Measurements from ENCODE around the gene USP3.

Gene USP3

DNA sequence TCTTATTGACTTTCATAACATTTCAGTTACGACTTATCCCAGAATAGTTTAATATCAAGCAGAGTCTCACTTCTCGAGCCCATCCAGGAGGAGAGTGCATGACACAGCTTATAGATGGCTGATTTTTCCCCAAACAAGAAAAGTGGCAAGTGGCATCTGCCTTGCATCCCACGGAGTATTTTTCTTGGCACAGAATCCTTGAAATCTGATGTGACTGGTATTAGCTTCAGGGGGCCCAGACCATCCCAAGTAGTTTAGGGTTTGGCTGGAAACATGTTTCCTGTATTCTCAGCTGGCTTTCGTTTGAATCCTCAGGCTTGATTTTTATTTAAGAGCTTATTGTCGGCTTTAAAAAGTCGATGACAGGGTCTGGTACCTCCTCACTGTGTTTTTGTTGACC lies 72.0 kb downstream of the USP3 start:
- H2BK12ac ChIP-seq (ENCODE audit: low read length): no peak overlapping the region
- no peak overlapping the region for H2AK5ac ChIP-seq (ENCODE audit: low read length)
- no peak overlapping the region for H4K91ac ChIP-seq (ENCODE audit: low read depth, low read length)
- H3K23ac ChIP-seq (ENCODE audit: low read length): no peak overlapping the region
- no peak overlapping the region for H2BK5ac ChIP-seq (ENCODE audit: low read depth, low read length, poor library complexity)
- no peak overlapping the region for H3K14ac ChIP-seq (ENCODE audit: low read length)
- H3K4me1 ChIP-seq (ENCODE audit: control insufficient read depth in 1 of 2, insufficient read depth in 2 of 2, low read length in 2 of 2): no peaks in the 10 kb centered on the region
- no peak overlapping the region for H3K4me3 ChIP-seq (ENCODE audit: low read depth, low read length)
- H4K12ac ChIP-seq (ENCODE audit: low read depth, low read length): no peak overlapping the region
- H3K36me3 ChIP-seq (ENCODE audit: control insufficient read depth in 1 of 2, insufficient read depth in 2 of 2, low read length in 2 of 2): peaks cover 3 to 5% of the 10 kb centered on the region in 2 experiments
- no peaks in the 10 kb centered on the region for H3K9me3 ChIP-seq (ENCODE audit: insufficient read depth, low read depth, low read length)
- H3K4me2 ChIP-seq (ENCODE audit: low read length): no peak overlapping the region
- no peak overlapping the region for H3K9ac ChIP-seq (ENCODE audit: low read length)
- no peaks in the 10 kb centered on the region for H3K27me3 ChIP-seq (ENCODE audit: insufficient read depth, low read length)
- no CpG with 5 or more reads among the region's 6 CpGs for WGBS (ENCODE audit: extremely low coverage, insufficient coverage, insufficient read length)
- no peaks in the 10 kb centered on the region for H3K79me1 ChIP-seq (ENCODE audit: low read length)
- no peaks in the 10 kb centered on the region for H3K79me2 ChIP-seq (ENCODE audit: control insufficient read depth, insufficient read depth, low read length, poor library complexity)
- H3K4ac ChIP-seq (ENCODE audit: low read depth, low read length): no peak overlapping the region
- DNase-seq: no peak
- no peak overlapping the region for H3K18ac ChIP-seq (ENCODE audit: low read length)
- no peak overlapping the region for H2BK120ac ChIP-seq (ENCODE audit: insufficient read depth, low read length, poor library complexity)
- H2AFZ ChIP-seq (ENCODE audit: insufficient read depth, low read length, poor library complexity): no peak overlapping the region
- no peak overlapping the region for H4K8ac ChIP-seq (ENCODE audit: low read depth, low read length)
- no peak overlapping the region for H3K27ac ChIP-seq (ENCODE audit: low read depth, low read length)

DNA sequence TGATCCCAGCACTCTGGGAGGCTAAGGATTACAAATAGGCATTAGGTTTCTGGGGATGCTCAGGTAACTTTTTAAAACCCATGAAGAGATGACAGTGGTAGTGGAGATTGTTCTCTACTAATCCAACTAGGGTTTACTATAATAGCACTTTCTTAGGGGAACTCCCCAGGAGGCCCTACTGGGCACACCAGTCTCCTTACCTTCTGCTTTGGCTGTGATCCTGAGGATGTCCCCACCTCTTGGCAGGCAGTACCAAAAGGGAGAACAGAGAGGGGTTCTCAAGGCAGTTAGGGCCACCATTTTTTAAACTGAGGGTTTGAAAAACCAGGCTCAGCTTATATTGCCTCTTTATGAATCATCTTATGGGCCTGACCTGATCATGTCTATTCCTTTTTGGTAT lies 77.8 kb downstream of the USP3 start:
- Histone ChIP-seq H3K14ac (ENCODE audit: low read length) (no peak overlapping the region), H3K4me3 (ENCODE audit: low read depth, low read length) (no peak overlapping the region), H2BK120ac (ENCODE audit: insufficient read depth, low read length, poor library complexity) (no peak overlapping the region), H2AFZ (ENCODE audit: insufficient read depth, low read length, poor library complexity) (no peak overlapping the region), H3K79me2 (ENCODE audit: control insufficient read depth, insufficient read depth, low read length, poor library complexity) (no peaks in the 10 kb centered on the region), H3K23ac (ENCODE audit: low read length) (no peak overlapping the region), H3K9ac (ENCODE audit: low read length) (no peak overlapping the region), H3K27me3 (ENCODE audit: insufficient read depth, low read length) (no peaks in the 10 kb centered on the region), H3K9me3 (ENCODE audit: insufficient read depth, low read depth, low read length) (no peaks in the 10 kb centered on the region), H2BK5ac (ENCODE audit: low read depth, low read length, poor library complexity) (no peak overlapping the region), H3K27ac (ENCODE audit: low read depth, low read length) (no peak overlapping the region), H4K12ac (ENCODE audit: low read depth, low read length) (no peak overlapping the region), H4K8ac (ENCODE audit: low read depth, low read length) (no peak overlapping the region), H3K36me3 (ENCODE audit: control insufficient read depth in 1 of 2, insufficient read depth in 2 of 2, low read length in 2 of 2) (peaks cover 2 to 3% of the 10 kb centered on the region in 2 experiments), H3K4ac (ENCODE audit: low read depth, low read length) (no peak overlapping the region), H3K79me1 (ENCODE audit: low read length) (no peaks in the 10 kb centered on the region), H4K91ac (ENCODE audit: low read depth, low read length) (no peak overlapping the region), H3K4me1 (ENCODE audit: control insufficient read depth in 1 of 2, insufficient read depth in 2 of 2, low read length in 2 of 2) (no peaks in the 10 kb centered on the region), H3K18ac (ENCODE audit: low read length) (no peak overlapping the region), H2BK12ac (ENCODE audit: low read length) (no peak overlapping the region), H3K4me2 (ENCODE audit: low read length) (no peak overlapping the region), H2AK5ac (ENCODE audit: low read length) (no peak overlapping the region)
- no peak for DNase-seq

- Histone ChIP-seq H2BK5ac (ENCODE audit: low read depth, low read length, poor library complexity) (no peak overlapping the region), H4K91ac (ENCODE audit: low read depth, low read length) (no peak overlapping the region), H3K79me2 (ENCODE audit: control insufficient read depth, insufficient read depth, low read length, poor library complexity) (no peaks in the 10 kb centered on the region), H3K9me3 (ENCODE audit: insufficient read depth, low read depth, low read length) (no peaks in the 10 kb centered on the region), H4K12ac (ENCODE audit: low read depth, low read length) (no peak overlapping the region), H3K36me3 (ENCODE audit: control insufficient read depth in 1 of 2, insufficient read depth in 2 of 2, low read length in 2 of 2) (peaks cover 2 to 3% of the 10 kb centered on the region in 2 experiments), H2AFZ (ENCODE audit: insufficient read depth, low read length, poor library complexity) (no peak overlapping the region), H3K27ac (ENCODE audit: low read depth, low read length) (no peak overlapping the region), H3K9ac (ENCODE audit: low read length) (no peak overlapping the region), H3K14ac (ENCODE audit: low read length) (no peak overlapping the region), H3K4me2 (ENCODE audit: low read length) (no peak overlapping the region), H2AK5ac (ENCODE audit: low read length) (no peak overlapping the region), H2BK120ac (ENCODE audit: insufficient read depth, low read length, poor library complexity) (no peak overlapping the region), H4K8ac (ENCODE audit: low read depth, low read length) (no peak overlapping the region), H2BK12ac (ENCODE audit: low read length) (no peak overlapping the region), H3K23ac (ENCODE audit: low read length) (no peak overlapping the region), H3K4ac (ENCODE audit: low read depth, low read length) (no peak overlapping the region), H3K79me1 (ENCODE audit: low read length) (no peaks in the 10 kb centered on the region), H3K4me3 (ENCODE audit: low read depth, low read length) (no peak overlapping the region), H3K4me1 (ENCODE audit: control insufficient read depth in 1 of 2, insufficient read depth in 2 of 2, low read length in 2 of 2) (no peaks in the 10 kb centered on the region), H3K18ac (ENCODE audit: low read length) (no peak overlapping the region), H3K27me3 (ENCODE audit: insufficient read depth, low read length) (no peaks in the 10 kb centered on the region)
- WGBS (ENCODE audit: extremely low coverage, insufficient coverage, insufficient read length): no CpG with 5 or more reads among the region's 2 CpGs
- DNase-seq: no peak
Measured at GRCh38 chr15:63582718-63583426, 78.5 kb downstream of the USP3 start.

- Histone ChIP-seq H3K14ac (ENCODE audit: low read length) (no peak overlapping the region), H4K8ac (ENCODE audit: low read depth, low read length) (no peak overlapping the region), H3K79me1 (ENCODE audit: low read length) (no peaks in the 10 kb centered on the region), H3K79me2 (ENCODE audit: control insufficient read depth, insufficient read depth, low read length, poor library complexity) (no peaks in the 10 kb centered on the region), H2BK5ac (ENCODE audit: low read depth, low read length, poor library complexity) (no peak overlapping the region), H3K18ac (ENCODE audit: low read length) (no peak overlapping the region), H2BK12ac (ENCODE audit: low read length) (no peak overlapping the region), H4K12ac (ENCODE audit: low read depth, low read length) (no peak overlapping the region), H3K4me2 (ENCODE audit: low read length) (no peak overlapping the region), H3K27ac (ENCODE audit: low read depth, low read length) (no peak overlapping the region), H2AFZ (ENCODE audit: insufficient read depth, low read length, poor library complexity) (no peak overlapping the region), H3K4me3 (ENCODE audit: low read depth, low read length) (no peak overlapping the region), H2AK5ac (ENCODE audit: low read length) (no peak overlapping the region), H3K4ac (ENCODE audit: low read depth, low read length) (no peak overlapping the region), H3K27me3 (ENCODE audit: insufficient read depth, low read length) (no peaks in the 10 kb centered on the region), H3K4me1 (ENCODE audit: control insufficient read depth in 1 of 2, insufficient read depth in 2 of 2, low read length in 2 of 2) (no peaks in the 10 kb centered on the region), H3K36me3 (ENCODE audit: control insufficient read depth in 1 of 2, insufficient read depth in 2 of 2, low read length in 2 of 2) (peaks cover 2 to 19% of the 10 kb centered on the region in 2 experiments), H2BK120ac (ENCODE audit: insufficient read depth, low read length, poor library complexity) (no peak overlapping the region), H4K91ac (ENCODE audit: low read depth, low read length) (no peak overlapping the region), H3K9ac (ENCODE audit: low read length) (no peak overlapping the region), H3K23ac (ENCODE audit: low read length) (no peak overlapping the region), H3K9me3 (ENCODE audit: insufficient read depth, low read depth, low read length) (peaks cover 2% of the 10 kb centered on the region)
- WGBS (ENCODE audit: extremely low coverage, insufficient coverage, insufficient read length): no CpG with 5 or more reads among the region's 5 CpGs
- no peak for DNase-seq
Measured at GRCh38 chr15:63586790-63587189, 82.4 kb downstream of the USP3 start.
